Bronchial epithelial cell (primary cell): ENCODE results near the gene HIPK1. TPM values are rescaled to one million over a fixed set of nuclear protein-coding genes. Genes with fewer than 3 reads are reported as not detected.

Source experiments
- DNase-seq: peaks from one replicate; pipeline ENCODE4 v3.0.0-alpha.2; 2010; ENCODE audit warnings: low read depth
- FAIRE-seq: peaks from 2 replicates; lab custom pipeline; 2011; peaks lifted over from hg19 to GRCh38; lab: Jason Lieb, UNC
- H3K27me3 ChIP-seq: 2 replicates; pipeline ENCODE4 v1.5.1; 2011; ENCODE audit warnings: low read length; ENCODE audit not compliant: control insufficient read depth, insufficient read depth
- H3K36me3 ChIP-seq: 2 replicates; pipeline ENCODE4 v1.5.1; 2011; ENCODE audit warnings: low read length; ENCODE audit not compliant: control insufficient read depth, insufficient read depth
- H3K4me3 ChIP-seq: 2 replicates; pipeline ENCODE4 v1.5.1; 2011; ENCODE audit warnings: mild to moderate bottlenecking, low read depth, low read length, control low read depth
- CTCF ChIP-seq: IDR thresholded peaks from 2 replicates; pipeline ENCODE4 v1.5.1; 2011; ENCODE audit warnings: mild to moderate bottlenecking, moderate library complexity, low read length, control low read depth, inconsistent platforms; ENCODE audit not compliant: insufficient read depth, severe bottlenecking
- total RNA-seq: library from RNA; depleted of rRNA; stranded (reverse); fragments of >200 nt; gene quantifications from 2 replicates; pipeline ENCODE4 v1.2.1, GENCODE V29; 2014

The HIPK1 gene
- total RNA-seq, 1 donor from 2014 or later: 18.7 TPM

- no peak overlapping the region for H3K4me3 ChIP-seq
- H3K27me3 ChIP-seq: no peaks in the 10 kb centered on the region
- DNase-seq (no peak), FAIRE-seq (no peak)
- H3K36me3 ChIP-seq: peaks cover 4% of the 10 kb centered on the region
- no peak for TF ChIP-seq CTCF
These were observed 30.8 kb upstream of the HIPK1 start for GRCh38 chr1:113898241-113898814.

- DNase-seq: no peak
- FAIRE-seq: no peak
- H3K4me3 ChIP-seq: no peak overlapping the region
- no peak for TF ChIP-seq CTCF
- H3K36me3 ChIP-seq: peaks cover 4% of the 10 kb centered on the region
- no peaks in the 10 kb centered on the region for H3K27me3 ChIP-seq
These were observed 30.0 kb upstream of the HIPK1 start for GRCh38 chr1:113899111-113899510.

GRCh38 chr1:113901191-113901590 is 27.9 kb upstream of the HIPK1 start:
- Histone ChIP-seq H3K36me3 (peaks cover 3% of the 10 kb centered on the region), H3K4me3 (no peak overlapping the region), H3K27me3 (no peaks in the 10 kb centered on the region)
- no peak for TF ChIP-seq CTCF
- DNase-seq (no peak), FAIRE-seq (no peak)

GRCh38 chr1:113903501-113904292 is 25.4 kb upstream of the HIPK1 start:
- peak overlapping the region; percentile 93 for H3K4me3 ChIP-seq
- no peak for FAIRE-seq
- peaks cover 4% of the 10 kb centered on the region for H3K36me3 ChIP-seq
- DNase-seq: no peak
- H3K27me3 ChIP-seq: no peaks in the 10 kb centered on the region
- TF ChIP-seq CTCF: no peak

GRCh38 chr1:113904293-113904673 is 24.8 kb upstream of the HIPK1 start:
- Histone ChIP-seq H3K4me3 (peak overlapping the region; percentile 93), H3K27me3 (no peaks in the 10 kb centered on the region), H3K36me3 (peaks cover 3% of the 10 kb centered on the region)
- no peak for TF ChIP-seq CTCF
- DNase-seq (no peak), FAIRE-seq (no peak)
